IMR-90 (cell line): ENCODE measurements around the gene SCARF1. TPM values are rescaled to one million over a fixed set of nuclear protein-coding genes. Genes with fewer than 3 reads are reported as not detected.
A peak's percentile ranks its signal among the peaks of the same experiment; 100 is the strongest.

ENCODE experiments used
- ATAC-seq: fragments of 200-7000 bp; cut with Tn5 transposase; 2 replicates; pipeline ENCODE4 v1.9.1; 2020; ENCODE audit warnings: low read depth, mild to moderate bottlenecking, moderate library complexity
- BruUV-seq: library from RNA; stranded (reverse); fragments of 400-500 nt; replicated peaks from 2 replicates; lab custom pipeline; 2021; lab: Mats Ljungman, UMichigan
- CTCF ChIA-PET: fragments of 300-600 bp; formaldehyde crosslinking; extraction: SDS; loops from one replicate; lab custom pipeline; 2021; ENCODE audit warnings: antibody characterized with exemption; lab: Yijun Ruan, JAX
- POLR2A ChIA-PET: fragments of 300-600 bp; sonication (Branson Sonifier 250); formaldehyde crosslinking; loops from one replicate; lab custom pipeline; 2022; ENCODE audit warnings: antibody characterized with exemption; ENCODE audit not compliant: unreplicated experiment; lab: Charles Lee
- DNase-seq: peaks from one replicate; pipeline ENCODE4 v3.0.0; 2013
- H2AFZ ChIP-seq: replicated peaks from 2 replicates; pipeline ENCODE3; 2013; ENCODE audit warnings: low read length, mild to moderate bottlenecking; ENCODE audit not compliant: poor library complexity
- H2AK5ac ChIP-seq: 2 replicates; pipeline ENCODE4 v1.6.1; 2013; ENCODE audit warnings: low read depth, low read length, inconsistent platforms
- H2AK9ac ChIP-seq: replicated peaks from 2 replicates; pipeline ENCODE3; 2013; ENCODE audit warnings: mild to moderate bottlenecking, low read depth, low read length, moderate library complexity; ENCODE audit not compliant: poor library complexity
- H2BK120ac ChIP-seq: 2 replicates; pipeline ENCODE4 v1.6.1; 2013; ENCODE audit warnings: low read depth, low read length, inconsistent platforms
- H2BK15ac ChIP-seq: 3 replicates; pipeline ENCODE4 v1.6.1; 2013; ENCODE audit warnings: low read depth, low read length, inconsistent platforms
- H2BK20ac ChIP-seq: 2 replicates; pipeline ENCODE4 v1.6.1; 2013; ENCODE audit warnings: low read depth, mild to moderate bottlenecking, inconsistent platforms, low read length, moderate library complexity
- H2BK5ac ChIP-seq: 2 replicates; pipeline ENCODE4 v1.6.1; 2013; ENCODE audit warnings: mild to moderate bottlenecking, low read depth, low read length, inconsistent platforms; ENCODE audit not compliant: poor library complexity, severe bottlenecking
- H3K14ac ChIP-seq: replicated peaks from 2 replicates; pipeline ENCODE4 v1.6.1; 2013; ENCODE audit warnings: low read depth, low read length, inconsistent platforms
- H3K18ac ChIP-seq: 2 replicates; pipeline ENCODE4 v1.6.1; 2013; ENCODE audit warnings: low read depth, low read length, control low read depth
- H3K23ac ChIP-seq: 2 replicates; pipeline ENCODE4 v1.6.1; 2013; ENCODE audit warnings: low read depth, low read length, inconsistent platforms
- H3K27ac ChIP-seq: 2 replicates; pipeline ENCODE4 v1.5.1; 2013; ENCODE audit warnings: mild to moderate bottlenecking, control low read depth, low read length; ENCODE audit not compliant: insufficient read depth
- H3K27me3 ChIP-seq: 2 replicates; pipeline ENCODE4 v1.6.1; 2013; ENCODE audit warnings: low read length; ENCODE audit not compliant: control insufficient read depth, insufficient read depth
- H3K36me3 ChIP-seq: 2 replicates; pipeline ENCODE4 v1.6.1; 2013; ENCODE audit warnings: low read length, mixed read lengths; ENCODE audit not compliant: control insufficient read depth, insufficient read depth
- H3K4ac ChIP-seq: 2 replicates; pipeline ENCODE4 v1.6.1; 2013; ENCODE audit warnings: low read depth, low read length, inconsistent platforms
- H3K4me1 ChIP-seq: 2 replicates; pipeline ENCODE4 v1.6.1; 2013; ENCODE audit warnings: low read length, mixed read lengths; ENCODE audit not compliant: control insufficient read depth, insufficient read depth
- H3K4me2 ChIP-seq: 2 replicates; pipeline ENCODE4 v1.6.1; 2013; ENCODE audit warnings: low read depth, mild to moderate bottlenecking, control low read depth, low read length, moderate library complexity
- H3K4me3 ChIP-seq: 2 replicates; pipeline ENCODE4 v1.5.1; 2013; ENCODE audit warnings: low read depth, mild to moderate bottlenecking, control low read depth, low read length, moderate library complexity; ENCODE audit not compliant: insufficient read depth
- H3K56ac ChIP-seq: 2 replicates; pipeline ENCODE4 v1.6.1; 2013; ENCODE audit warnings: low read length, inconsistent platforms; ENCODE audit not compliant: insufficient read depth; ENCODE audit errors: extremely low read depth
- H3K79me1 ChIP-seq, 2 experiments: 2 replicates each; pipeline ENCODE4 v1.6.1; 2013; ENCODE audit warnings: low read length in 2 of 2, inconsistent platforms in 1 of 2, low read depth in 1 of 2
- H3K9ac ChIP-seq: 2 replicates; pipeline ENCODE4 v1.6.1; 2013; ENCODE audit warnings: low read depth, low read length, control low read depth
- H3K9me1 ChIP-seq: 2 replicates; pipeline ENCODE4 v1.6.1; 2013; ENCODE audit warnings: low read length, inconsistent platforms; ENCODE audit not compliant: insufficient read depth
- H3K9me3 ChIP-seq: 2 replicates; pipeline ENCODE4 v1.6.1; 2013; ENCODE audit warnings: low read length; ENCODE audit not compliant: control insufficient read depth, insufficient read depth
- H4K20me1 ChIP-seq: 2 replicates; pipeline ENCODE4 v1.6.1; 2013; ENCODE audit warnings: low read length, inconsistent platforms; ENCODE audit not compliant: insufficient read depth
- H4K5ac ChIP-seq: 2 replicates; pipeline ENCODE4 v1.6.1; 2013; ENCODE audit warnings: mild to moderate bottlenecking, low read depth, low read length, control low read depth
- H4K8ac ChIP-seq, 2 experiments: 2 replicates each; pipeline ENCODE4 v1.6.1; 2013; ENCODE audit warnings: low read depth in 2 of 2, low read length in 2 of 2, control low read depth in 1 of 2, inconsistent platforms in 1 of 2
- H4K91ac ChIP-seq: 2 replicates; pipeline ENCODE4 v1.6.1; 2013; ENCODE audit warnings: low read depth, low read length, inconsistent platforms; ENCODE audit not compliant: insufficient read depth
- BHLHE40 ChIP-seq: fragments of 150-350 bp; IDR thresholded peaks from 2 replicates; pipeline ENCODE4 v1.6.1; 2016; ENCODE audit warnings: mild to moderate bottlenecking, low read depth, low read length
- CTCF ChIP-seq: conservative IDR thresholded peaks from 2 replicates; pipeline ENCODE4 v1.5.1; 2012; ENCODE audit warnings: mild to moderate bottlenecking, low read depth, low read length, improper control_type of control experiment
- MAFK ChIP-seq: IDR thresholded peaks from 2 replicates; pipeline ENCODE4 v1.6.1; 2012; ENCODE audit warnings: low read depth, low read length, improper control_type of control experiment
- MAZ ChIP-seq: IDR thresholded peaks from 2 replicates; pipeline ENCODE4 v1.6.1; 2012; ENCODE audit warnings: low read depth, mild to moderate bottlenecking, low read length, improper control_type of control experiment, moderate library complexity, borderline replicate concordance
- MXI1 ChIP-seq: IDR thresholded peaks from 2 replicates; pipeline ENCODE4 v1.6.1; 2012; ENCODE audit warnings: low read depth, mild to moderate bottlenecking, low read length, moderate library complexity, borderline replicate concordance
- RCOR1 ChIP-seq: IDR thresholded peaks from 2 replicates; pipeline ENCODE4 v1.6.1; 2012; ENCODE audit warnings: mild to moderate bottlenecking, low read length, improper control_type of control experiment; ENCODE audit not compliant: insufficient replicate concordance
- WGBS, 2 experiments: methylation state at CpG; one replicate each; pipeline versions ENCODE4 v1.1.5 to v1.1.7; 2013; ENCODE audit warnings: missing lambda C conversion rate in 2 of 2; ENCODE audit not compliant: insufficient read length in 1 of 2; ENCODE audit errors: extremely low coverage in 2 of 2; 5-methylcytosine and 5-hydroxymethylcytosine counted together
- dilution Hi-C: fragments of 300-500 bp; cut with HindIII; formaldehyde crosslinking; loops from one replicate; pipeline ENCODE4 v1.14.3; 2018; ENCODE audit warnings: low sequenced_read_pairs; ENCODE audit not compliant: unreplicated experiment
- in situ Hi-C: fragments of 300-500 bp; cut with MboI; formaldehyde crosslinking; loops from 3 replicates; pipeline ENCODE4 v1.14.3; 2019; ENCODE audit warnings: low sequenced_read_pairs, inconsistent platforms, mixed read lengths
- intact Hi-C: fragments of 100-400 bp; cut with micrococcal nuclease; formaldehyde crosslinking; loops from 2 replicates; pipeline ENCODE4 v1.10.0; 2022
- polyA plus RNA-seq, 3 experiments: library from polyadenylated mRNA; depleted of rRNA; stranded (reverse); fragments of >200 nt; gene quantifications; 2 replicates each; pipeline ENCODE4 v1.2.3, GENCODE V29; 2012; ENCODE audit warnings: low replicate concordance in 1 of 3
- total RNA-seq: library from RNA; depleted of rRNA; stranded (reverse); fragments of >200 nt; gene quantifications from 2 replicates; pipeline ENCODE4 v1.2.3, GENCODE V29; 2012

SCARF1 gene
- total and polyA plus RNA-seq, 2 of the 4 experiments (the other 2 are of a cell fraction), result 0.18 to 0.43 TPM

- in situ Hi-C loops, result no loop called here
These were observed 27.8 kb downstream of the SCARF1 start for GRCh38 chr17:1617620-1618174.

More at GRCh38 chr17:1617620-1618174, 27.8 kb downstream of the SCARF1 start:
- no peaks in the 10 kb centered on the region for H3K9me1 ChIP-seq
- no peaks in the 10 kb centered on the region for H4K20me1 ChIP-seq
- H4K91ac ChIP-seq, result no peak overlapping the region
- H2AFZ ChIP-seq, result peak overlapping the region; percentile 74
- peak overlapping the region; percentile 51 for H2AK9ac ChIP-seq
- no peak overlapping the region for H2AK5ac ChIP-seq
- H3K79me1 ChIP-seq, result no peaks in the 10 kb centered on the region
- dilution Hi-C loops (no loop called here), intact Hi-C loops (no loop called here)
- no peak overlapping the region; the same call in 2 of the 3 replicates for H2BK15ac ChIP-seq
- DNase-seq, result peak; percentile 77
- H3K23ac ChIP-seq, result no peak overlapping the region
- WGBS, 2 experiments, result 68% methylated on average over 7 of the region's 20 CpGs; no CpG with 5 or more reads in 1 of the 2 experiments
- peak overlapping the region; percentile 41; the same call in 1 of the 2 replicates for H3K27ac ChIP-seq
- no TSS peak for BruUV-seq
- peak; percentile 93 for ATAC-seq
- H3K36me3 ChIP-seq, result no peaks in the 10 kb centered on the region
- no peaks in the 10 kb centered on the region for H3K27me3 ChIP-seq
- no peak overlapping the region for H2BK5ac ChIP-seq
- peak overlapping the region in 1 of 2 experiments; percentile 30; a peak in 3 of 4 replicates for H4K8ac ChIP-seq
- H2BK120ac ChIP-seq, result no peak overlapping the region
- ChIA-PET POLR2A (no interaction called here), CTCF (interaction anchor here (1.0 kb wide), 1 partner anchor 43 kb away, joined by 3 read pairs; no protein-coding TSS in a partner anchor)
- no peak for TF ChIP-seq RCOR1
- TF ChIP-seq MXI1, result no peak
- TF ChIP-seq BHLHE40, result no peak
- TF ChIP-seq MAFK, result peak; percentile 4; the same call in 1 of the 2 replicates
- TF ChIP-seq CTCF, result 0 out of 2 replicates have a peak, but pooled peaks have one; percentile 5
- no peak for TF ChIP-seq MAZ
- H3K4me2 ChIP-seq, result no peak overlapping the region
- H3K14ac ChIP-seq, result no peak overlapping the region
- H2BK20ac ChIP-seq, result no peak overlapping the region
- no peak overlapping the region for H4K5ac ChIP-seq
- no peaks in the 10 kb centered on the region for H3K9me3 ChIP-seq
- H3K18ac ChIP-seq, result no peak overlapping the region
- no peak overlapping the region for H3K56ac ChIP-seq
- H3K4ac ChIP-seq, result 0 out of 2 replicates have a peak overlapping the region, but pooled peaks have one; percentile 11
- peaks cover 3% of the 10 kb centered on the region; the same call in 1 of the 2 replicates for H3K4me1 ChIP-seq
- no peak overlapping the region for H3K9ac ChIP-seq
- H3K4me3 ChIP-seq, result no peak overlapping the region
